Activated T-helper 1 cell treated with anti-CD3 and anti-CD28 coated beads, Interleukin-12 subunit alpha, Interleukin-12 subunit beta, Interleukin-2, Interleukin-4 antibody, amounts not matched to agents 30 ng/mL and 10 ng/mL and 1 ng/mL, durations not matched to agents 14 hours and 24 hours and 36 hours (primary cell): Measurements from ENCODE around the gene KRR1. TPM values are rescaled to one million over a fixed set of nuclear protein-coding genes. Genes with fewer than 3 reads are reported as not detected.
A peak's percentile ranks its signal among the peaks of the same experiment; 100 is the strongest.
"Not testable (repeated sequence)": the region's sequence is repeated elsewhere in the genome, so short reads cannot be mapped to it uniquely, and the experiment has no call there.

Source experiments
- DNase-seq: peaks from one replicate; pipeline ENCODE4 v3.0.0; 2021; ENCODE audit warnings: low spot score
- H3K27ac Mint-ChIP-seq: one replicate; pipeline ENCODE4 v1.8.0; 2021; ENCODE audit warnings: mild to moderate bottlenecking, mixed read lengths
- H3K27me3 Mint-ChIP-seq: one replicate; pipeline ENCODE4 v1.8.0; 2022; ENCODE audit warnings: mild to moderate bottlenecking, moderate library complexity, mixed read lengths; ENCODE audit not compliant: insufficient read depth
- H3K36me3 Mint-ChIP-seq: one replicate; pipeline ENCODE4 v1.8.0; 2021; ENCODE audit warnings: low read depth, mixed read lengths
- H3K4me1 Mint-ChIP-seq: one replicate; pipeline ENCODE4 v1.8.0; 2021; ENCODE audit warnings: low read depth, mixed read lengths
- H3K4me3 Mint-ChIP-seq: one replicate; pipeline ENCODE4 v1.8.0; 2021; ENCODE audit warnings: mild to moderate bottlenecking, moderate library complexity, mixed read lengths
- H3K9me3 Mint-ChIP-seq: one replicate; pipeline ENCODE4 v1.8.0; 2021; ENCODE audit warnings: mixed read lengths
- intact Hi-C: fragments of 100-400 bp; cut with micrococcal nuclease; formaldehyde crosslinking; loops from one replicate; pipeline ENCODE4 v1.15.1; 2024
- total RNA-seq: library from RNA; stranded (reverse); gene quantifications from 2 replicates; pipeline ENCODE4 v1.2.3, GENCODE V29; 2022

The KRR1 gene
- total RNA-seq, 1 donor from 2014 or later: 130 TPM

DNA sequence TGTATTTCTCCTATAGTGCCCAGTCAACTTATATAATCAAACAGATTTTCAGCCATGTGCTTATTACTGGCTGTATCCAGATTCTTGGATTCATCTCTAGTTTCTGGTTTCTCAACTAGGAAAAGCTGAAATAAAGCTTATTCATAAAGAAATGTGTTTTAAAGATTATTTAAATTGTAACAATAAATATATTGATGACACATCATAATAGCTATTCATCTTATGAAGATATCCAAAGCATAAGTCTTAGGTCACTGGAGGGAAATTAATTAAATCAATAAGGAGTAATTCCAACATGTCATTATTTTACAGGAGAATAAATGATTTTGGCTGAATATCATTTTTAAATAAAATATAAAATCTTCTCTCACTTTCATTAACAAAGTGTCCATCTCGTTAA, 32.1 kb upstream of the KRR1 start:
- H3K4me1 Mint-ChIP-seq: no peaks in the 10 kb centered on the region
- H3K27ac Mint-ChIP-seq: no peak overlapping the region
- H3K9me3 Mint-ChIP-seq: no peaks in the 10 kb centered on the region
- DNase-seq: no peak
- H3K36me3 Mint-ChIP-seq: no peaks in the 10 kb centered on the region
- intact Hi-C loops: no loop called here
- no peak overlapping the region for H3K4me3 Mint-ChIP-seq
- peaks cover 46% of the 10 kb centered on the region for H3K27me3 Mint-ChIP-seq

DNA sequence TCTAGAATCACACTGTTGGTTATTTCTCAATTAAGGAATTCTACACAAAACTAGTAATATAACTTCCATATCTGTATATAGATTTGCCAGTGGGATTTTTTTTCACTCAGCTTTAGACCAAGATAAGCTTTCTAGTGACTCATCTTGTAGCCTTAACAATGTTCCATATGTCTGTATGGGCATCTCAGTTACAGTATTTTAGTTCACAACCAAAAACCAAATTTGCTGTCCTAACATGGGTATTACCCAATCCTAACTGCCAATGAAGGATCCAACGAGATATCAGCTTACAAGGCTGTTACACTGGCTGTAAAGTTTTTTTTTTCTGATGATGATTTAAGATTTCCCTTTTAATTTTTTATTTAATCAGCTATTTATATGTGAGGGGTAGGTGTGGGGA, 31.5 kb upstream of the KRR1 start:
- Mint-ChIP-seq H3K27me3 (peaks cover 44% of the 10 kb centered on the region), H3K9me3 (no peaks in the 10 kb centered on the region)
- intact Hi-C loops: no loop called here

DNA sequence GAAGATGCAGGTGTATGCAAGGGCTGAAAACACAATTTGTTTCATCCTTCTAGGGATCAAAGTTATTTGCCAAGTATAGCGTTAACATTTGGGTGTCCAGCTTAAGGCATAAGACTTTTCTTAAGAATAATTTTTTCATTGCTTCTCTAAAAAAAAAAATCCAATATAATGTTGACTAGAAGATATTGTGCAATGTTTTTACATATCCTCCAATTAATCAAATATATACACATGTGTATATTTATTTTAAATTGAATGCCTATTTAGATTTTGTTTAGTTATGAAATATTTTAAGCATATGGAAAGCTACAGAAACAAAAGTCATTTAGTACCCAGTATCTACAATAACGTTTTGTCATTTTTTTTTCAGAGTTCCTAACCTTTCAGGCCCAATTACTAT, 28.5 kb upstream of the KRR1 start:
- H3K36me3 Mint-ChIP-seq: no peaks in the 10 kb centered on the region
- no peak overlapping the region for H3K4me3 Mint-ChIP-seq
- H3K4me1 Mint-ChIP-seq: no peaks in the 10 kb centered on the region
- H3K9me3 Mint-ChIP-seq: no peaks in the 10 kb centered on the region
- no peak for DNase-seq
- no peak overlapping the region for H3K27ac Mint-ChIP-seq
- intact Hi-C loops: no loop called here
- H3K27me3 Mint-ChIP-seq: peaks cover 32% of the 10 kb centered on the region

More for the DNA sequence above, 31.5 kb upstream of the KRR1 start:
- no peaks in the 10 kb centered on the region for H3K4me1 Mint-ChIP-seq
- H3K27ac Mint-ChIP-seq: no peak overlapping the region
- no peaks in the 10 kb centered on the region for H3K36me3 Mint-ChIP-seq
- no peak for DNase-seq
- no peak overlapping the region for H3K4me3 Mint-ChIP-seq

DNA sequence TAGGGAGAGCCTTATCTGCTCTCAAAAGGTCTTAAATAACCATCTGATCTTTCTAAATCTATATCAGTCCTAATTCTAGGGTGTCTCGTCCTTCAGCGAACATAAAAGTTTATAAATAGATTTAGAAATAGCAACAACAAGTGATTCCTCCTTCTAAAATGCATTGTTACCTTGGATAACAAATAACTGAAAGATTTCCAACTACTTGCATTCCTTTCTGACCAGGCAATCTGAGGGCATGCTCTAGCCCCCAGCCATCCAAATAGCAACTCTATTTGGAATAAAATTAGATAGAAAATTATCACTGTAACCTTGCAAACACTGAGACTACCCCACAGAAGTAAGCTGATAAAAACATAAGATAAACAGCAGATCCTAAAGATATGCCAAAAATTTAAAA, 21.8 kb upstream of the KRR1 start:
- DNase-seq: no peak
- H3K27ac Mint-ChIP-seq: no peak overlapping the region
- H3K9me3 Mint-ChIP-seq: no peaks in the 10 kb centered on the region
- H3K36me3 Mint-ChIP-seq: no peaks in the 10 kb centered on the region
- intact Hi-C loops: no loop called here
- peaks cover 26% of the 10 kb centered on the region for H3K27me3 Mint-ChIP-seq
- H3K4me1 Mint-ChIP-seq: peaks cover 1% of the 10 kb centered on the region
- no peak overlapping the region for H3K4me3 Mint-ChIP-seq

DNA sequence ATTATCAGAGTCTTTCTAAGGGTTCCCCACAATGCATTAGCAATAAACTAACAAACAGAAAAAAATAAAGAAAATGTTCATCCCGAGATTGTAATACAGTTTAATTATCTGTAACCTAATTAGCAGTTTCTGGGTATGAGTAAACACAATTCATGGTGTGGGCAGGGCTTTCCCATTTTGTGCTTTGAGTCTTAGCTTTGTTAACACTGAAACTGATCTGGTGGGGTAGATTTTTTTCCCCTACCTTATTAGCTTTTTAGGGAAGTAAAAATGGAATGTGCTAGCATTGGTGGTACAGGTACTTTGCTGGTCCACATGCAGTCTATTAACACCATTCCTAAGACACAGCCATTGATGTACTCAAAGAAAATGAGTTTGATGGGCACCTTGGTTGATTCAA, 18.4 kb upstream of the KRR1 start:
- peaks cover 36% of the 10 kb centered on the region for H3K27me3 Mint-ChIP-seq
- intact Hi-C loops: loop anchor here (1.0 to 10.0 kb wide), 5 partner anchors 277 to 927 kb away; partner anchors contain the start of gene BBS10
- H3K27ac Mint-ChIP-seq: no peak overlapping the region
- DNase-seq: no peak
- peaks cover 15% of the 10 kb centered on the region for H3K4me1 Mint-ChIP-seq
- H3K36me3 Mint-ChIP-seq: no peaks in the 10 kb centered on the region
- H3K4me3 Mint-ChIP-seq: no peak overlapping the region
- H3K9me3 Mint-ChIP-seq: no peaks in the 10 kb centered on the region

DNA sequence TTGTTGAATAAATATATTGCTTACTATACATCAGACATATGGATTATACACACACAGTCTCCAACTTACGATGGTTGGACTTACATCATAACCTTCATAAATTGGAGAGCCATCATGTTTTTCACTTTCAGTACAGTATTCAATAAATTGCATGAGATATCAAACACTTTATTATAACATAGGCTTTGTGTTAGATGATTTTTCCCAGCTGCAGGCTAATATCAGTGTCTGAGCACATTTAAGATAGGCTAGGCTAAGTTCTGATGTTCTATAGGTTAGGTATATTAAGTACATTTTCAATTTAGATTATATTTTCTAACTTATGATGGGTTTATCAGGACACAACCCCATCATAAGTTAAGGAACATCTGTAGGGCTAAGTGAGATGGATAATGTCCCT, 17.9 kb upstream of the KRR1 start:
- H3K4me1 Mint-ChIP-seq: peaks cover 15% of the 10 kb centered on the region

DNA sequence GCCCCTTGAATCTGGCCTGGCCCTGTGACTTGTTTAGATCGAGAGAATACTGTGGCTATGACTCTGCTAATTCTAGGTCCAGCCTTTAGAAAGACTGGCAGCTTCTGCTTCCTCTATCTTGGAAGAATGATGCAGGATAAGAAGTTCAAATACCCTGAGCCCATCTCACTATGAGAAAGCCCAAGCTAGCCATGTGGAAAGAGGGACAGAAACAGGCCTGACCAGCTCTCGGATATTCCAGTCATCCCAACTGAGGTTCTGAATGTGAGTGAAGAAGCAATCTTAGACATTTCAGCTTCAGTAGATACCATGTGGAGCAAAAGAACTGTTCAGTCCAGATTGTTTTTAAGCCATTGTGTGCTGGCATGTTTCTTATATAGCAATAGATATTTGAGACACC, 17.3 kb upstream of the KRR1 start:
- peaks cover 15% of the 10 kb centered on the region for H3K4me1 Mint-ChIP-seq
- H3K27ac Mint-ChIP-seq: no peak overlapping the region
- no peak for DNase-seq
- H3K4me3 Mint-ChIP-seq: no peak overlapping the region
- no peaks in the 10 kb centered on the region for H3K9me3 Mint-ChIP-seq
- no peaks in the 10 kb centered on the region for H3K36me3 Mint-ChIP-seq
- peaks cover 29% of the 10 kb centered on the region for H3K27me3 Mint-ChIP-seq
- intact Hi-C loops: loop anchor here (5.0 to 10.0 kb wide), 4 partner anchors 279 to 929 kb away; partner anchors contain the start of gene BBS10

More for the DNA sequence above, 17.9 kb upstream of the KRR1 start:
- H3K4me3 Mint-ChIP-seq: no peak overlapping the region
- intact Hi-C loops: loop anchor here (5.0 to 10.0 kb wide), 4 partner anchors 278 to 928 kb away; partner anchors contain the start of gene BBS10
- H3K27ac Mint-ChIP-seq: no peak overlapping the region
- no peak for DNase-seq
- no peaks in the 10 kb centered on the region for H3K36me3 Mint-ChIP-seq
- H3K27me3 Mint-ChIP-seq: peaks cover 32% of the 10 kb centered on the region
- H3K9me3 Mint-ChIP-seq: no peaks in the 10 kb centered on the region

DNA sequence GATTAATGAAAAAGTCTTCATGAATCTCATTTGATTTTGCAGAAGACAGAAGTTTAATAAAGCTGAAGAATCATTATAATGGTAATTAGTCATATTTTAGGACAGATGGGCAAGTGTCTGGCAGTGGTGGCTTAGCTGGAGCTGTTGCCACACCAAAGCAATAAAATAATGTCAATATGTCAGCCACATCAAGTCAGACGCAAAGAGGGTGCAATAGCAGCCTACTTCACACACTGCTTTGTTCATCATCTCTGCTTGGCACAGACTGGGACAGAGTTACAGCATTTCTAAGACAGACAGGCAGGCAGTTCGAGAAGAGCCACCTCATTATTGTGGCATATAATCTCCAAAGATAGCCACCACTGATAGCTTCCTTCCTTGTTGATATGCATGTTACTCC, 16.9 kb upstream of the KRR1 start:
- Mint-ChIP-seq H3K36me3 (no peaks in the 10 kb centered on the region), H3K27ac (no peak overlapping the region), H3K27me3 (peaks cover 29% of the 10 kb centered on the region), H3K4me1 (peaks cover 15% of the 10 kb centered on the region), H3K4me3 (no peak overlapping the region), H3K9me3 (no peaks in the 10 kb centered on the region)
- intact Hi-C loops: loop anchor here (5.0 to 10.0 kb wide), 4 partner anchors 279 to 929 kb away; partner anchors contain the start of gene BBS10
- DNase-seq: no peak

DNA sequence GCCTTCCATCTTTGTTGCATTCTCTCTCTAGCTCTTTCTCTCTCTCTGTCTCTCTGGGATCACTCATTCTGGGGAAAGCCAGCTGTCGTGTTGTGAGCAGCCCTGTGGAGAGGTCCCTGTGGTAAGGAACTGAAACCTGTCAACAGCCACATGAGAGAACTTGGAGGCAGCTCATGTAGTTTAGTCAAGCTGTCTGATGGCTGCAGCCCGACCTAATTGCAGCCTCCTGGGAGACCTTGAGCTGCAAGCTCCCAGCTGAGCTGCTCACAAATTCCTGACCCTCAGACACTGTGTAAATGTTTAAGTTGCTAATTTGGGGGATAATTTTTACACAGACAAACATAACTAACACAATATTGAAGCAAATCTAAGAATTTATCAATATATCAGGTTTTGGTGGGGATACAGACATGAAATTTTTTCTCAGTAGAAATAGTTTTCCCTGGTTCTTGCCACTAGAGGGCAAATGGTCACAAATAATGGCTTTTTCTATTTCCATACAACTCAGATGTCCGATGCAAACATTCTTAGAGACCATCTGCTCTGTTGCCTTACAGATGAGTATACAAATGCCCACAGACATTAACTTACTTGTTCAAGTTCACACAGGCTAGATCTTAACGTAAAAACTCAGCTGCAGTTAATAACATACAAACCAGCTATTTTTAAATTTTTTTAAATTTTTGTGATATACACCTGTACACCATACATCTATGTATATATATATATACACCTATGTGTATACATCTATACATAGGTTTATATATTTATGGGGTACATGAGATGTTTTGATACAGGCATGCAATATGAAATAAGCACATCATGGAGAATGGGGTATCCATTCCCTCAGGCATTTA, 15.5 kb upstream of the KRR1 start:
- Mint-ChIP-seq H3K4me3 (no peak overlapping the region), H3K36me3 (no peaks in the 10 kb centered on the region), H3K4me1 (peaks cover 15% of the 10 kb centered on the region), H3K9me3 (no peaks in the 10 kb centered on the region), H3K27ac (no peak overlapping the region), H3K27me3 (peaks cover 35% of the 10 kb centered on the region)
- peak; percentile 9 for DNase-seq
- intact Hi-C loops: loop anchor here (1.0 to 10.0 kb wide), 6 partner anchors 280 to 930 kb away; partner anchors contain the start of gene BBS10

DNA sequence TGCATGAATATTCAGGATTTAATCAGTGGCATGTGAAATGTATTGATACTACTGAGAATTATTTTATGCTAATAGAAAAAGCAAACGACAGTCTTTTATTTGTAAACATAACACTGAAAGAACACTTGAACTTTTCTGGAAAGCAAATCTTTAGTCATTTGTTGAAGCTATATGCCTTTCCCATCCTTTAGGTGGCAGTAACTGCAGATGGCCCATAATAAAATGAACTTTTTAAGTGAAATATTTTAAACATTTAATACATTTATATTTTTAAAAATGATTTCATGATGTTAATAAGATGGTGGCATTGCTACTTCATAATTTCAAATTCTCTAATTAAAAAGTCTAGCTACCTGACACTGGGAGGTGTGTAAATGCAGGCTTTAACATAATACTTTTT, 13.9 kb upstream of the KRR1 start:
- H3K36me3 Mint-ChIP-seq: no peaks in the 10 kb centered on the region
- no peak for DNase-seq
- intact Hi-C loops: loop anchor here (5.0 to 10.0 kb wide), 4 partner anchors 282 to 932 kb away; partner anchors contain the start of gene BBS10
- H3K4me3 Mint-ChIP-seq: no peak overlapping the region
- peaks cover 36% of the 10 kb centered on the region for H3K27me3 Mint-ChIP-seq
- H3K4me1 Mint-ChIP-seq: peaks cover 15% of the 10 kb centered on the region
- H3K27ac Mint-ChIP-seq: no peak overlapping the region
- no peaks in the 10 kb centered on the region for H3K9me3 Mint-ChIP-seq

DNA sequence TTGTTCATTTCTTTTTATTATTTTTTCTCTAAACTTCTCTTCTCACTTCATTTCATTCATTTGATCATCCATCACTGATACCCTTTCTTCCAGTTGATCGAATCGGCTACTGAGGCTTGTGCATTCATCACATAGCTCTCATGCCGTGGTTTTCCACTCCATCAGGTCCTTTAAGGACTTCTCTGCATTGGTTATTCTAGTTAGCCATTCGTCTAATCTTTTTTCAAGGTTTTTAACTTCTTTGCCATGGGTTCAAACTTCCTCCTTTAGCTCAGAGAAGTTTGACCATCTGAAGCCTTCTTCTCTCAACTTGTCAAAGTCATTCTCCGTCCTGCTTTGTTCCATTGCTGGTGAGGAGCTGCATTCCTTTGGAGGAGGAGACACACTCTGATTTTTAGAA, 10.7 kb upstream of the KRR1 start:
- intact Hi-C loops: loop anchor here (10.0 kb wide), 1 partner anchor 353 kb away; no protein-coding TSS in a partner anchor
- H3K27ac Mint-ChIP-seq, H3K36me3 Mint-ChIP-seq, H3K4me1 Mint-ChIP-seq, DNase-seq, H3K9me3 Mint-ChIP-seq, H3K4me3 Mint-ChIP-seq: not testable (repeated sequence)
- H3K27me3 Mint-ChIP-seq: peaks cover 17% of the 10 kb centered on the region

DNA sequence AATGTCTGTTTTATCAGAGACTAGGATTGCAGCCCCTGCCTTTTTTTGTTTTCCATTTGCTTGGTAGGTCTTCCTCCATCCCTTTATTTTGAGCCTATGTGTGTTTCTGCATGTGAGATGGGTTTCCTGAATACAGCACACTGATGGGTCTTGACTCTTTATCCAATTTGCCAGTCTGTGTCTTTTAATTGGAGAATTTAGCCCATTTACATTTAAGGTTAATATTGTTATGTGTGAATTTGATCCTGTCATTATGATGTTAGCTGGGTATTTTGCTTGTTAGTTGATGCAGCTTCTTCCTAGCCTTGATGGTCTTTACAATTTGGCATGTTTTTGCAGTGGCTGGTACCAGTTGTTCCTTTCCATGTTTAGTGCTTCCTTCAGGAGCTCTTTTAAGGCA, 9.8 kb upstream of the KRR1 start:
- H3K4me3 Mint-ChIP-seq, H3K36me3 Mint-ChIP-seq, DNase-seq, H3K9me3 Mint-ChIP-seq, H3K27ac Mint-ChIP-seq, H3K4me1 Mint-ChIP-seq: not testable (repeated sequence)
- peaks cover 17% of the 10 kb centered on the region for H3K27me3 Mint-ChIP-seq
- intact Hi-C loops: loop anchor here (10.0 kb wide), 1 partner anchor 354 kb away; no protein-coding TSS in a partner anchor

DNA sequence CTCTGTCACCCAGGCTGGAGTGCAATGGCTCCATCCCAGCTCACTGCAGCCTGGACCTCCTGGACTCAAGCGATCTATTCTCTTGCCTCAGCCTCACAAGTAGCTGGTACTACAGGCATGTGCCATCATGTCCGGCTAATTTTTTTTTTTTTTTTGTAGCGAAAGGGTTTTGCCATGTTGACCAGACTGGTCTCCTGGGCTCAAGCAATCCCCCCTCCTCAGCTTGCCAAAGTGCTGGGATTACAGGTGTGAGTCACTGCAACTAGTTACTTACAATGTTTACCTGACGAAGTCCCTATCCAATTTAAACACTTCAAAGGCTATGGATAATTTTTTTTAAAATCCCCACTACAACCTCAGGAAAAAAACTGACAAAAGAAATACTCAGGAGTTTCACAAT, 1.8 kb downstream of the KRR1 start:
- DNase-seq: no peak
- H3K9me3 Mint-ChIP-seq: peaks cover 7% of the 10 kb centered on the region
- peaks cover 28% of the 10 kb centered on the region for H3K36me3 Mint-ChIP-seq
- intact Hi-C loops: loop anchor here (2.0 to 5.0 kb wide), 4 partner anchors 131 to 1049 kb away; partner anchors contain the start of gene OSBPL8
- peak overlapping the region; percentile 97 for H3K4me3 Mint-ChIP-seq
- H3K27me3 Mint-ChIP-seq: no peaks in the 10 kb centered on the region
- H3K4me1 Mint-ChIP-seq: peaks cover 54% of the 10 kb centered on the region
- H3K27ac Mint-ChIP-seq: peak overlapping the region; percentile 98
